ENCODE measurements around the gene ZNF701. TPM values are rescaled to one million over a fixed set of nuclear protein-coding genes. Genes with fewer than 3 reads are reported as not detected.

ZNF701 gene
- total RNA-seq, 1 experiment from 2014 or later, result 14.7 TPM

GRCh38 chr19:52584736-52585440 is 14.8 kb downstream of the ZNF701 start:
- Histone ChIP-seq H3K36me3 (ENCODE audit: insufficient read depth, low read length, poor library complexity, severe bottlenecking) (peaks cover 34% of the 10 kb centered on the region), H3K27me3 (replicated peaks; ENCODE audit: insufficient read depth, low read depth, low read length, poor library complexity) (no peaks in the 10 kb centered on the region), H3K4me3 (ENCODE audit: low read depth, low read length, poor library complexity, severe bottlenecking) (no peak overlapping the region), H3K27ac (ENCODE audit: low read depth, low read length, poor library complexity, severe bottlenecking) (no peak overlapping the region), H3K4me1 (ENCODE audit: insufficient read depth, low read length, poor library complexity, severe bottlenecking) (no peaks in the 10 kb centered on the region), H3K9me3 (ENCODE audit: low read depth, low read length, poor library complexity, severe bottlenecking) (peaks cover 15% of the 10 kb centered on the region)
- intact Hi-C loops (cut with micrococcal nuclease; ENCODE audit: unreplicated experiment), result no loop called here
- BruUV-seq (replicated peaks), result no TSS peak
- DNase-seq (ENCODE audit: low spot score), result no peak
- POLR2A ChIA-PET (ENCODE audit: low non-redundant PET), result no interaction called here
- no peak for TF ChIP-seq CTCF (conservative IDR thresholded peaks at IDR 0.05; ENCODE audit: low read depth, low read length)
- no peak for TF ChIP-seq EZH2 (IDR thresholded peaks at IDR 0.05; ENCODE audit: borderline replicate concordance, low read depth, low read length, poor library complexity, severe bottlenecking)
- CTCF ChIA-PET, result no interaction called here

GRCh38 chr19:52585604-52586003 is 15.5 kb downstream of the ZNF701 start:
- Histone ChIP-seq H3K9me3 (ENCODE audit: low read depth, low read length, poor library complexity, severe bottlenecking) (peaks cover 15% of the 10 kb centered on the region), H3K36me3 (ENCODE audit: insufficient read depth, low read length, poor library complexity, severe bottlenecking) (peaks cover 27% of the 10 kb centered on the region)
- BruUV-seq (replicated peaks), result no TSS peak

GRCh38 chr19:52590728-52591127 is 20.6 kb downstream of the ZNF701 start:
- Histone ChIP-seq H3K27ac (ENCODE audit: low read depth, low read length, poor library complexity, severe bottlenecking) (no peak overlapping the region), H3K36me3 (ENCODE audit: insufficient read depth, low read length, poor library complexity, severe bottlenecking) (peaks cover 4% of the 10 kb centered on the region), H3K4me1 (ENCODE audit: insufficient read depth, low read length, poor library complexity, severe bottlenecking) (no peaks in the 10 kb centered on the region), H3K27me3 (replicated peaks; ENCODE audit: insufficient read depth, low read depth, low read length, poor library complexity) (no peaks in the 10 kb centered on the region), H3K9me3 (ENCODE audit: low read depth, low read length, poor library complexity, severe bottlenecking) (no peaks in the 10 kb centered on the region), H3K4me3 (ENCODE audit: low read depth, low read length, poor library complexity, severe bottlenecking) (no peak overlapping the region)
- ChIA-PET CTCF (no interaction called here), POLR2A (ENCODE audit: low non-redundant PET) (no interaction called here)
- no TSS peak for BruUV-seq (replicated peaks)
- no peak for DNase-seq (ENCODE audit: low spot score)
- TF ChIP-seq CTCF (conservative IDR thresholded peaks at IDR 0.05; ENCODE audit: low read depth, low read length), result 0 out of 2 replicates have a peak, but pooled peaks have one; percentile 21
- TF ChIP-seq EZH2 (IDR thresholded peaks at IDR 0.05; ENCODE audit: borderline replicate concordance, low read depth, low read length, poor library complexity, severe bottlenecking), result no peak
- intact Hi-C loops (cut with micrococcal nuclease; ENCODE audit: unreplicated experiment), result no loop called here

More at GRCh38 chr19:52585604-52586003, 15.5 kb downstream of the ZNF701 start:
- TF ChIP-seq CTCF (conservative IDR thresholded peaks at IDR 0.05; ENCODE audit: low read depth, low read length) (no peak), EZH2 (IDR thresholded peaks at IDR 0.05; ENCODE audit: borderline replicate concordance, low read depth, low read length, poor library complexity, severe bottlenecking) (no peak)
- H3K27ac ChIP-seq (ENCODE audit: low read depth, low read length, poor library complexity, severe bottlenecking), result no peak overlapping the region
- H3K4me1 ChIP-seq (ENCODE audit: insufficient read depth, low read length, poor library complexity, severe bottlenecking), result no peaks in the 10 kb centered on the region
- no peak for DNase-seq (ENCODE audit: low spot score)
- intact Hi-C loops (cut with micrococcal nuclease; ENCODE audit: unreplicated experiment), result no loop called here
- ChIA-PET CTCF (no interaction called here), POLR2A (ENCODE audit: low non-redundant PET) (no interaction called here)
- H3K27me3 ChIP-seq (replicated peaks; ENCODE audit: insufficient read depth, low read depth, low read length, poor library complexity), result no peaks in the 10 kb centered on the region
- H3K4me3 ChIP-seq (ENCODE audit: low read depth, low read length, poor library complexity, severe bottlenecking), result no peak overlapping the region

Data from A673 (cell line).